Karpas-422 (cell line): ENCODE results near the gene NDUFC2. TPM values are rescaled to one million over a fixed set of nuclear protein-coding genes. Genes with fewer than 3 reads are reported as not detected.

Source experiments
- total RNA-seq: library from RNA; depleted of rRNA; stranded (reverse); fragments of >200 nt; shearing (Covaris generic); gene quantifications from 2 replicates; pipeline ENCODE4 v1.2.3, GENCODE V29; 2014; ENCODE audit warnings: low replicate concordance; rRNA removed

The NDUFC2 gene
- total RNA-seq, 1 experiment from 2014 or later: 94.7 TPM

Other genes with a start within 250 kb of the NDUFC2 start
- 42.7 and 51.2 TPM in 2 replicates for gene INTS4, start 85.2 kb downstream of the NDUFC2 start, total RNA-seq
- 1.0 TPM in 1 of 2 replicates, not detected in the other for gene KCTD14, start 56.6 kb downstream of the NDUFC2 start, total RNA-seq
- gene THRSP, start 16.0 kb downstream of the NDUFC2 start, total RNA-seq: not detected in 2 replicates
- gene ALG8, start 59.8 kb upstream of the NDUFC2 start, total RNA-seq: 51.2 and 71.0 TPM in 2 replicates
- 1.2 and 1.8 TPM in 2 replicates for gene KCTD21, start 108.8 kb upstream of the NDUFC2 start, total RNA-seq
- gene USP35, start 109.1 kb upstream of the NDUFC2 start, total RNA-seq: 1.7 and 2.5 TPM in 2 replicates